Measurements from ENCODE around the gene CATSPERB.
"Not testable (repeated sequence)": the region's sequence is repeated elsewhere in the genome, so short reads cannot be mapped to it uniquely, and the experiment has no call there.

The CATSPERB gene

GRCh38 chr14:91609161-91609560 is 122.7 kb downstream of the CATSPERB start:
- no peaks in the 10 kb centered on the region for H3K36me3 ChIP-seq
- H3K9me3 ChIP-seq (replicated peaks in 1 of 11) = no peaks in the 10 kb centered on the region
- no peak overlapping the region for H3K4me2 ChIP-seq
- H3K9ac ChIP-seq = no peak overlapping the region
- no peak for TF ChIP-seq Cebpa-rat (IDR thresholded peaks at IDR 0.05)
- no peak overlapping the region for H3K4me3 ChIP-seq
- H3K27me3 ChIP-seq = no peaks in the 10 kb centered on the region
- no peak overlapping the region for H3K27ac ChIP-seq
- peaks cover 0 to 11% (median 2%) of the 10 kb centered on the region in 10 experiments; a peak in 9 of 20 replicates for H3K4me1 ChIP-seq
- no peaks in the 10 kb centered on the region for H4K20me1 ChIP-seq

- TF ChIP-seq Cebpa-rat (IDR thresholded peaks at IDR 0.05) = no peak
- peak overlapping the region in 5 of 11 experiments; percentile 14 to 68 (median 64); a peak in 10 of 22 replicates for H3K4me2 ChIP-seq
- H4K20me1 ChIP-seq = no peaks in the 10 kb centered on the region
These were observed 124.4 kb downstream of the CATSPERB start for GRCh38 chr14:91607322-91608047.

GRCh38 chr14:91606851-91607250 is 125.0 kb downstream of the CATSPERB start:
- Histone ChIP-seq H3K9me3 (replicated peaks in 1 of 11) (no peaks in the 10 kb centered on the region), H3K27ac (peak overlapping the region in 2 of 11 experiments; percentile 48 to 60; a peak in 4 of 22 replicates)
- no peak for TF ChIP-seq Cebpa-rat (IDR thresholded peaks at IDR 0.05)

More at GRCh38 chr14:91607322-91608047, 124.4 kb downstream of the CATSPERB start:
- Histone ChIP-seq H3K4me3 (no peak overlapping the region), H3K27me3 (no peaks in the 10 kb centered on the region), H3K27ac (peak overlapping the region in 2 of 11 experiments; percentile 48 to 60; a peak in 4 of 22 replicates), H3K9me3 (replicated peaks in 1 of 11) (no peaks in the 10 kb centered on the region), H3K4me1 (peaks cover 0 to 11% (median 2%) of the 10 kb centered on the region in 10 experiments; a peak in 9 of 20 replicates), H3K36me3 (no peaks in the 10 kb centered on the region), H3K9ac (peak overlapping the region in 1 of 11 experiments; percentile 26; a peak in 1 of 22 replicates)

GRCh38 chr14:91604611-91605010 is 127.3 kb downstream of the CATSPERB start:
- not testable (repeated sequence) for H3K9me3 ChIP-seq (replicated peaks in 1 of 11); H3K27me3 ChIP-seq; H4K20me1 ChIP-seq; H3K4me3 ChIP-seq; H3K9ac ChIP-seq; H3K4me2 ChIP-seq; H3K36me3 ChIP-seq; H3K27ac ChIP-seq
- H3K4me1 ChIP-seq = peaks cover 0 to 11% (median 2%) of the 10 kb centered on the region in 10 experiments; a peak in 9 of 20 replicates

More at GRCh38 chr14:91606851-91607250, 125.0 kb downstream of the CATSPERB start:
- H3K4me2 ChIP-seq = peak overlapping the region in 5 of 11 experiments; percentile 14 to 68 (median 64); a peak in 11 of 22 replicates
- H3K9ac ChIP-seq = peak overlapping the region in 1 of 11 experiments; percentile 26; a peak in 1 of 22 replicates
- H3K27me3 ChIP-seq = no peaks in the 10 kb centered on the region
- no peaks in the 10 kb centered on the region for H3K36me3 ChIP-seq
- peaks cover 0 to 11% (median 2%) of the 10 kb centered on the region in 10 experiments; a peak in 9 of 20 replicates for H3K4me1 ChIP-seq
- no peaks in the 10 kb centered on the region for H4K20me1 ChIP-seq
- H3K4me3 ChIP-seq = no peak overlapping the region

GRCh38 chr14:91599994-91600393 is 131.9 kb downstream of the CATSPERB start:
- H3K9me3 ChIP-seq (replicated peaks in 1 of 11) = peaks cover 20 to 28% (median 26%) of the 10 kb centered on the region in 11 experiments
- no peak overlapping the region for H3K9ac ChIP-seq
- H3K36me3 ChIP-seq = no peaks in the 10 kb centered on the region
- no peaks in the 10 kb centered on the region for H3K4me1 ChIP-seq
- H3K27ac ChIP-seq = no peak overlapping the region
- no peaks in the 10 kb centered on the region for H4K20me1 ChIP-seq
- no peak overlapping the region for H3K4me2 ChIP-seq
- no peak for TF ChIP-seq Cebpa-rat (IDR thresholded peaks at IDR 0.05)
- no peaks in the 10 kb centered on the region for H3K27me3 ChIP-seq
- no peak overlapping the region for H3K4me3 ChIP-seq

GRCh38 chr14:91595736-91596135 is 136.2 kb downstream of the CATSPERB start:
- TF ChIP-seq Cebpa-rat (IDR thresholded peaks at IDR 0.05) = no peak
- no peaks in the 10 kb centered on the region for H3K27me3 ChIP-seq
- peaks cover 43 to 55% (median 48%) of the 10 kb centered on the region in 11 experiments for H3K9me3 ChIP-seq (replicated peaks in 1 of 11)
- H3K36me3 ChIP-seq = no peaks in the 10 kb centered on the region
- no peaks in the 10 kb centered on the region for H3K4me1 ChIP-seq
- H3K4me2 ChIP-seq = no peak overlapping the region
- no peak overlapping the region for H3K9ac ChIP-seq
- H3K27ac ChIP-seq = no peak overlapping the region
- no peak overlapping the region for H3K4me3 ChIP-seq
- H4K20me1 ChIP-seq = no peaks in the 10 kb centered on the region

- H4K20me1 ChIP-seq, H3K4me2 ChIP-seq, H3K36me3 ChIP-seq, H3K4me1 ChIP-seq, H3K9ac ChIP-seq, H3K27ac ChIP-seq, H3K4me3 ChIP-seq, H3K27me3 ChIP-seq: not testable (repeated sequence)
- H3K9me3 ChIP-seq (replicated peaks in 1 of 11) = peaks cover 43 to 55% (median 48%) of the 10 kb centered on the region in 11 experiments
These were observed 137.9 kb downstream of the CATSPERB start for GRCh38 chr14:91593957-91594356.

- TF ChIP-seq Cebpa-rat (IDR thresholded peaks at IDR 0.05) = no peak
- H3K27ac ChIP-seq = no peak overlapping the region
- no peaks in the 10 kb centered on the region for H3K27me3 ChIP-seq
- H3K36me3 ChIP-seq = no peaks in the 10 kb centered on the region
- H3K4me1 ChIP-seq = no peaks in the 10 kb centered on the region
- H3K9me3 ChIP-seq (replicated peaks in 1 of 11) = peaks cover 10 to 24% (median 17%) of the 10 kb centered on the region in 11 experiments; a peak in 20 of 22 replicates
- no peaks in the 10 kb centered on the region for H4K20me1 ChIP-seq
- H3K4me2 ChIP-seq = no peak overlapping the region
- H3K4me3 ChIP-seq = no peak overlapping the region
- no peak overlapping the region for H3K9ac ChIP-seq
These were observed 145.5 kb downstream of the CATSPERB start for GRCh38 chr14:91586410-91586809.

GRCh38 chr14:91585856-91586255 is 146.0 kb downstream of the CATSPERB start:
- no peak overlapping the region for H3K27ac ChIP-seq
- no peak for TF ChIP-seq Cebpa-rat (IDR thresholded peaks at IDR 0.05)

GRCh38 chr14:91582761-91583160 is 149.1 kb downstream of the CATSPERB start:
- no peak for TF ChIP-seq Cebpa-rat (IDR thresholded peaks at IDR 0.05)
- Histone ChIP-seq H4K20me1 (no peaks in the 10 kb centered on the region), H3K9ac (no peak overlapping the region), H3K27me3 (no peaks in the 10 kb centered on the region), H3K4me2 (no peak overlapping the region), H3K36me3 (no peaks in the 10 kb centered on the region), H3K4me3 (no peak overlapping the region), H3K9me3 (replicated peaks in 1 of 11) (peaks cover 15 to 34% (median 24%) of the 10 kb centered on the region in 11 experiments; a peak in 21 of 22 replicates), H3K27ac (no peak overlapping the region), H3K4me1 (no peaks in the 10 kb centered on the region)

More at GRCh38 chr14:91585856-91586255, 146.0 kb downstream of the CATSPERB start:
- no peak overlapping the region for H3K4me3 ChIP-seq
- no peaks in the 10 kb centered on the region for H3K4me1 ChIP-seq
- no peaks in the 10 kb centered on the region for H4K20me1 ChIP-seq
- H3K36me3 ChIP-seq = no peaks in the 10 kb centered on the region
- peaks cover 10 to 24% (median 17%) of the 10 kb centered on the region in 11 experiments; a peak in 20 of 22 replicates for H3K9me3 ChIP-seq (replicated peaks in 1 of 11)
- no peaks in the 10 kb centered on the region for H3K27me3 ChIP-seq
- no peak overlapping the region for H3K4me2 ChIP-seq
- H3K9ac ChIP-seq = no peak overlapping the region
